K562 (cell line): ENCODE data around the gene GPR107. TPM values are rescaled to one million over a fixed set of nuclear protein-coding genes. Genes with fewer than 3 reads are reported as not detected.
A peak's percentile ranks its signal among the peaks of the same experiment; 100 is the strongest.

Source experiments
- CBFA2T2 ChIP-seq: fragments of 450-650 bp; conservative IDR thresholded peaks from 2 replicates; pipeline ENCODE4 v1.6.1; 2017; ENCODE audit warnings: mild to moderate bottlenecking
- CBX2 ChIP-seq: fragments of 200-600 bp; sonication (generic); IDR thresholded peaks from one replicate; pipeline ENCODE4 v1.6.1; 2012; ENCODE audit warnings: mild to moderate bottlenecking, low read length, inconsistent platforms; ENCODE audit not compliant: insufficient read depth, poor library complexity, severe bottlenecking
- CXXC5 ChIP-seq: fragments of 250-450 bp; sonication (Bioruptor Pico); IDR thresholded peaks from 2 replicates; pipeline ENCODE4 v1.8.0; 2022; ENCODE audit warnings: inconsistent platforms, mild to moderate bottlenecking, moderate library complexity
- EGR1 ChIP-seq: fragments of 450-650 bp; conservative IDR thresholded peaks from 2 replicates; pipeline ENCODE4 v1.6.1; 2017; ENCODE audit warnings: mild to moderate bottlenecking
- FOSL1 ChIP-seq: fragments of 200-800 bp; sonication (Bioruptor generic); conservative IDR thresholded peaks from 2 replicates; pipeline ENCODE4 v1.6.1; 2016; ENCODE audit warnings: missing genetic modification characterization, missing compliant biosample characterization
- FOXJ2 ChIP-seq: fragments of 200-800 bp; sonication (Bioruptor generic); IDR thresholded peaks from 2 replicates; pipeline ENCODE4 v1.6.1; 2016; ENCODE audit warnings: missing genetic modification characterization, missing compliant biosample characterization
- GATA2 ChIP-seq: sonication (generic); formaldehyde crosslinking; IDR thresholded peaks from 2 replicates; pipeline ENCODE4 v1.4.0; 2020; ENCODE audit warnings: mild to moderate bottlenecking, missing genetic modification reagents
- HDAC8 ChIP-seq: fragments of 450-650 bp; IDR thresholded peaks from 2 replicates; pipeline ENCODE4 v1.6.1; 2016; ENCODE audit warnings: mild to moderate bottlenecking, missing genetic modification characterization, moderate library complexity, missing compliant biosample characterization
- HMG20A ChIP-seq: fragments of 450-650 bp; formaldehyde crosslinking; conservative IDR thresholded peaks from 2 replicates; pipeline ENCODE4 v1.4.0; 2020; ENCODE audit warnings: mild to moderate bottlenecking, mixed read lengths
- JUND ChIP-seq, 2 experiments: IDR thresholded peaks; 2 replicates in 1 of 2; 3 replicates in 1 of 2; pipeline ENCODE4 v1.6.1; 2011; ENCODE audit warnings: borderline replicate concordance in 2 of 2, low read depth in 2 of 2, low read length in 2 of 2, improper control_type of control experiment in 1 of 2, missing biosample characterization in 1 of 2, missing genetic modification characterization in 1 of 2, missing genetic modification reagents in 1 of 2
- NFE2 ChIP-seq: IDR thresholded peaks from 2 replicates; pipeline ENCODE4 v1.6.1; 2014; ENCODE audit warnings: antibody characterized with exemption, low read depth
- NR3C1 ChIP-seq: sonication (generic); formaldehyde crosslinking; IDR thresholded peaks from 2 replicates; pipeline ENCODE4 v1.8.1; 2022; ENCODE audit warnings: missing genetic modification reagents
- NRF1 ChIP-seq, 2 experiments: fragments of 450-650 bp; IDR thresholded peaks in 1 of 2; conservative IDR thresholded peaks in 1 of 2; 2 replicates each; pipeline ENCODE4 v1.6.1; 2014; ENCODE audit warnings: mild to moderate bottlenecking in 2 of 2
- PML ChIP-seq: IDR thresholded peaks from 2 replicates; pipeline ENCODE4 v1.6.1; 2012; ENCODE audit warnings: low read length, inconsistent platforms
- RAD21 ChIP-seq, 2 experiments: fragments of 250-450 bp in 1 of 2; fragments of 450-650 bp in 1 of 2; sonication (Bioruptor Pico) in 1 of 2; formaldehyde crosslinking in 1 of 2; IDR thresholded peaks in 1 of 2; conservative IDR thresholded peaks in 1 of 2; 2 replicates each; pipeline versions ENCODE4 v1.4.0 to v1.8.0; 2020 to 2022; ENCODE audit warnings: mild to moderate bottlenecking in 2 of 2, moderate library complexity in 1 of 2
- RNF2 ChIP-seq: sonication (generic); IDR thresholded peaks from 2 replicates; pipeline ENCODE4 v1.6.1; 2016
- SIRT6 ChIP-seq: IDR thresholded peaks from one replicate; pipeline ENCODE4 v1.6.1; 2012; ENCODE audit warnings: low read depth, mild to moderate bottlenecking, control low read depth, inconsistent platforms, low read length, moderate library complexity
- TRIM24 ChIP-seq, 2 experiments: fragments of 450-650 bp; IDR thresholded peaks; 2 replicates each; pipeline ENCODE4 v1.6.1; 2016
- ZFX ChIP-seq: sonication (generic); formaldehyde crosslinking; IDR thresholded peaks from 2 replicates; pipeline ENCODE4 v1.8.0; 2022; ENCODE audit warnings: mild to moderate bottlenecking, missing genetic modification reagents, moderate library complexity
- ZNF253 ChIP-seq: fragments of 250-450 bp; sonication (Bioruptor Pico); conservative IDR thresholded peaks from 2 replicates; pipeline ENCODE4 v1.6.1; 2021; ENCODE audit warnings: mild to moderate bottlenecking
- ZNF586 ChIP-seq: fragments of 450-650 bp; formaldehyde crosslinking; conservative IDR thresholded peaks from 2 replicates; pipeline ENCODE4 v1.4.0; 2020; ENCODE audit warnings: mild to moderate bottlenecking, moderate library complexity
- polyA plus RNA-seq, 8 experiments: library from polyadenylated mRNA; depleted of rRNA in 4 of 8; stranded (reverse) in 5 of 8; unstranded in 3 of 8; fragments of >200 nt; fragmentation: Nextera tagmentation in 2 of 8; fragmentation: Illumina TruSeq in 1 of 8; extraction: Ambion mirVana in 2 of 8; extraction: Trizol in 1 of 8; gene quantifications; 2 replicates each; pipeline versions ENCODE4 v1.2.1 to v1.2.3, GENCODE V29; 2011 to 2014; ENCODE audit warnings: inconsistent platforms in 1 of 8, missing spikeins in 1 of 8
- total RNA-seq, 7 experiments: library from RNA; depleted of rRNA in 6 of 7; stranded (reverse); fragments of >200 nt in 6 of 7; fragmentation: Illumina TruSeq in 2 of 7; extraction: Trizol in 2 of 7; gene quantifications; 2 replicates each; pipeline versions ENCODE4 v1.2.1 to v1.2.3, GENCODE V29; 2011 to 2021; ENCODE audit warnings: low replicate concordance in 1 of 7
- TF ChIP-seq, protein P1 (sequence below), 3 experiments: fragments of 200-800 bp in 1 of 3; fragments of 250-450 bp in 1 of 3; fragments of 450-650 bp in 1 of 3; sonication (Bioruptor Pico) in 1 of 3; sonication (Bioruptor generic) in 1 of 3; formaldehyde crosslinking in 1 of 3; IDR thresholded peaks; 2 replicates each; pipeline versions ENCODE4 v1.6.1 to v1.8.0; 2016 to 2022; ENCODE audit warnings: mild to moderate bottlenecking in 2 of 3, missing genetic modification characterization in 2 of 3, missing compliant biosample characterization in 1 of 3, moderate library complexity in 1 of 3
- TF ChIP-seq, protein P2 (sequence below), 2 experiments: IDR thresholded peaks; 2 replicates each; pipeline ENCODE4 v1.6.1; 2012; ENCODE audit warnings: improper control_type of control experiment in 2 of 2, low read depth in 2 of 2, low read length in 2 of 2, borderline replicate concordance in 1 of 2

Gene GPR107
- total and polyA plus RNA-seq, 9 of the 15 experiments (the other 6 are each of a cell fraction or from before 2014, with no cell fraction given), result 3.2 to 34.6 (median 14.4) TPM

DNA sequence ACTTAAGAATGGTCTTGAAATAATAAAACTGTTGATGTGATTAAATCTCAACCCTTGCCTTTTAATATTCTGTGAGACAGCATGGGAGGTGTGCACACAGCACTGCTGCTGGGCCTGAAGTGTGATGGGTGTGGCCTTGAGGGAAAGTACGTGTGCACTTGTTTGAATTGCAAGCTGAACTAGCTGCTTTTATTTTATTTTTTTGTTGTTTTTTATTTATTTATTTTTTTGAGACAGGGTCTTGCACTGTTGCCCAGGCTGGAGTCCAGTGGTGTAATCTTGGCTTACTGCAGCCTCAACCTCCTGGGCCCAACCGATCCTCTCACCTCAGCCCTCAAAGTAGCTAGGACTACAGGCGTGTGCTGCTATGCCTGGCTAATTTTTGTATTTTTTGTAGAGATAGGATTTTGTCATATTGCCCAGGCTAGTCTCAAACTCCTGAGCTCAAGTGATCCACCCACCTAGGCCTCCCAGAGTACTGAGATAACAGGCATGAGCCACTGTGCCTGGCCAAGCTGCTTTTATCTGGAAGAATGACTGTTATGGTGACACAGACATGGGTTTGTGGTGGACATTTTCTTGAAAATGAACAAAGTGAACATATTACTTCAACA, 58.9 kb downstream of the GPR107 start (continued):
- TF ChIP-seq, protein P1, sequence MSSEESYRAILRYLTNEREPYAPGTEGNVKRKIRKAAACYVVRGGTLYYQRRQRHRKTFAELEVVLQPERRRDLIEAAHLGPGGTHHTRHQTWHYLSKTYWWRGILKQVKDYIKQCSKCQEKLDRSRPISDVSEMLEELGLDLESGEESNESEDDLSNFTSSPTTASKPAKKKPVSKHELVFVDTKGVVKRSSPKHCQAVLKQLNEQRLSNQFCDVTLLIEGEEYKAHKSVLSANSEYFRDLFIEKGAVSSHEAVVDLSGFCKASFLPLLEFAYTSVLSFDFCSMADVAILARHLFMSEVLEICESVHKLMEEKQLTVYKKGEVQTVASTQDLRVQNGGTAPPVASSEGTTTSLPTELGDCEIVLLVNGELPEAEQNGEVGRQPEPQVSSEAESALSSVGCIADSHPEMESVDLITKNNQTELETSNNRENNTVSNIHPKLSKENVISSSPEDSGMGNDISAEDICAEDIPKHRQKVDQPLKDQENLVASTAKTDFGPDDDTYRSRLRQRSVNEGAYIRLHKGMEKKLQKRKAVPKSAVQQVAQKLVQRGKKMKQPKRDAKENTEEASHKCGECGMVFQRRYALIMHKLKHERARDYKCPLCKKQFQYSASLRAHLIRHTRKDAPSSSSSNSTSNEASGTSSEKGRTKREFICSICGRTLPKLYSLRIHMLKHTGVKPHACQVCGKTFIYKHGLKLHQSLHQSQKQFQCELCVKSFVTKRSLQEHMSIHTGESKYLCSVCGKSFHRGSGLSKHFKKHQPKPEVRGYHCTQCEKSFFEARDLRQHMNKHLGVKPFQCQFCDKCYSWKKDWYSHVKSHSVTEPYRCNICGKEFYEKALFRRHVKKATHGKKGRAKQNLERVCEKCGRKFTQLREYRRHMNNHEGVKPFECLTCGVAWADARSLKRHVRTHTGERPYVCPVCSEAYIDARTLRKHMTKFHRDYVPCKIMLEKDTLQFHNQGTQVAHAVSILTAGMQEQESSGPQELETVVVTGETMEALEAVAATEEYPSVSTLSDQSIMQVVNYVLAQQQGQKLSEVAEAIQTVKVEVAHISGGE (CRISPR knock-in tag; IDR thresholded peaks at IDR 0.05), result 0 out of 6 replicates have a peak, but pooled peaks of 1 of the 3 experiments have one; percentile 35
- no peak for TF ChIP-seq FOXJ2 (tag)
- peak; percentile 83; the same call in 1 of the 2 replicates for TF ChIP-seq PML
- no peak for TF ChIP-seq ZNF253 (CRISPR knock-in tag)
- TF ChIP-seq GATA2 (CRISPR knock-in tag), result peak; percentile 63; the same call in 1 of the 2 replicates
- TF ChIP-seq JUND (IDR thresholded peaks at IDR 0.05; ENCODE audit: borderline replicate concordance, low read depth, low read length), result peak; percentile 35; the same call in 1 of the 2 replicates
- no peak; the same call in 2 of the 3 replicates for TF ChIP-seq JUND (tag; IDR thresholded peaks at IDR 0.05; ENCODE audit: borderline replicate concordance, low read depth, low read length)
- no peak for TF ChIP-seq NR3C1 (CRISPR knock-in tag)
- TF ChIP-seq FOSL1, result peak; percentile 68
- peak in 1 of 2 experiments; percentile 43; a peak in 3 of 4 replicates for TF ChIP-seq NRF1 (conservative IDR thresholded peaks at IDR 0.05 in 1 of 2, IDR thresholded peaks at IDR 0.05 in 1 of 2)
- peak; percentile 25 for TF ChIP-seq ZFX (CRISPR knock-in tag)
- peak; percentile 18; the same call in 1 of the 2 replicates for TF ChIP-seq CXXC5 (CRISPR knock-in tag)
- TF ChIP-seq NFE2, result 0 out of 2 replicates have a peak, but pooled peaks have one; percentile 18
- TF ChIP-seq RAD21 (CRISPR knock-in tag; conservative IDR thresholded peaks at IDR 0.05 in 1 of 2, IDR thresholded peaks at IDR 0.05 in 1 of 2), result peak in 1 of 2 experiments; percentile 36; a peak in 2 of 4 replicates
- TF ChIP-seq SIRT6, result no peak
- TF ChIP-seq CBX2, result no peak
- TF ChIP-seq HMG20A (CRISPR knock-in tag), result no peak
- TF ChIP-seq, protein P2, sequence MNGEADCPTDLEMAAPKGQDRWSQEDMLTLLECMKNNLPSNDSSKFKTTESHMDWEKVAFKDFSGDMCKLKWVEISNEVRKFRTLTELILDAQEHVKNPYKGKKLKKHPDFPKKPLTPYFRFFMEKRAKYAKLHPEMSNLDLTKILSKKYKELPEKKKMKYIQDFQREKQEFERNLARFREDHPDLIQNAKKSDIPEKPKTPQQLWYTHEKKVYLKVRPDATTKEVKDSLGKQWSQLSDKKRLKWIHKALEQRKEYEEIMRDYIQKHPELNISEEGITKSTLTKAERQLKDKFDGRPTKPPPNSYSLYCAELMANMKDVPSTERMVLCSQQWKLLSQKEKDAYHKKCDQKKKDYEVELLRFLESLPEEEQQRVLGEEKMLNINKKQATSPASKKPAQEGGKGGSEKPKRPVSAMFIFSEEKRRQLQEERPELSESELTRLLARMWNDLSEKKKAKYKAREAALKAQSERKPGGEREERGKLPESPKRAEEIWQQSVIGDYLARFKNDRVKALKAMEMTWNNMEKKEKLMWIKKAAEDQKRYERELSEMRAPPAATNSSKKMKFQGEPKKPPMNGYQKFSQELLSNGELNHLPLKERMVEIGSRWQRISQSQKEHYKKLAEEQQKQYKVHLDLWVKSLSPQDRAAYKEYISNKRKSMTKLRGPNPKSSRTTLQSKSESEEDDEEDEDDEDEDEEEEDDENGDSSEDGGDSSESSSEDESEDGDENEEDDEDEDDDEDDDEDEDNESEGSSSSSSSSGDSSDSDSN (IDR thresholded peaks at IDR 0.05; ENCODE audit: borderline replicate concordance in 1 of 2, low read depth in 2 of 2, low read length in 2 of 2), result 0 out of 4 replicates have a peak, but pooled peaks of 1 of the 2 experiments have one; percentile 42
- peak; percentile 22; the same call in 1 of the 2 replicates for TF ChIP-seq RNF2
- TF ChIP-seq ZNF586 (CRISPR knock-in tag), result no peak
- TF ChIP-seq HDAC8, result no peak
- TF ChIP-seq EGR1, result peak; percentile 96
- TF ChIP-seq TRIM24 (IDR thresholded peaks at IDR 0.05), result peak; percentile 69 to 85
- peak; percentile 95 for TF ChIP-seq CBFA2T2
